CD4-positive, alpha-beta T cell treated with Interleukin-12 subunit alpha and Interleukin-12 subunit beta, for 1 hour (primary cell): Measurements from ENCODE around the gene AFF4.
A peak's percentile ranks its signal among the peaks of the same experiment; 100 is the strongest.
"Not testable (repeated sequence)": the region's sequence is repeated elsewhere in the genome, so short reads cannot be mapped to it uniquely, and the experiment has no call there.

Source experiments
- DNase-seq: peaks from one replicate; pipeline ENCODE4 v3.0.0-alpha.2; 2020

The AFF4 gene

GRCh38 chr5:132884548-132884947 is 78.9 kb downstream of the AFF4 start:
- DNase-seq = no peak

- peak; percentile 49 for DNase-seq
Measured at GRCh38 chr5:132883261-132883834, 80.1 kb downstream of the AFF4 start.

- no peak for DNase-seq
Measured at GRCh38 chr5:132877938-132878337, 85.5 kb downstream of the AFF4 start.

GRCh38 chr5:132877466-132877865 is 86.0 kb downstream of the AFF4 start:
- DNase-seq = no peak

- no peak for DNase-seq
Measured at GRCh38 chr5:132876020-132876759, 87.2 kb downstream of the AFF4 start.

- no peak for DNase-seq
Measured at GRCh38 chr5:132873930-132874271, 89.5 kb downstream of the AFF4 start.

- DNase-seq = no peak
Measured at GRCh38 chr5:132873119-132873929, 90.1 kb downstream of the AFF4 start, which contains the start of gene LEAP2. Gene LEAP2 (plus strand): TSS chr5:132873668. CDS start chr5:132873695, 27 bp downstream.

- no peak for DNase-seq
Measured at GRCh38 chr5:132872788-132873118, 90.7 kb downstream of the AFF4 start.

- no peak for DNase-seq
Measured at GRCh38 chr5:132871459-132872284, 91.8 kb downstream of the AFF4 start.

- DNase-seq = no peak
Measured at GRCh38 chr5:132870801-132871200, 92.6 kb downstream of the AFF4 start.

GRCh38 chr5:132868754-132869153 is 94.7 kb downstream of the AFF4 start:
- no peak for DNase-seq

GRCh38 chr5:132867046-132867451 is 96.4 kb downstream of the AFF4 start:
- peak; percentile 3 for DNase-seq

GRCh38 chr5:132866342-132867045 is 96.9 kb downstream of the AFF4 start, which contains the start of the genes GDF9 and UQCRQ:
Gene GDF9 (minus strand): TSS chr5:132866469. CDS start chr5:132864533, 1,936 bp downstream.
Gene UQCRQ (plus strand): TSS chr5:132866642. CDS start chr5:132866882, 240 bp downstream.
- DNase-seq = peak; percentile 98

GRCh38 chr5:132865668-132866341 is 97.6 kb downstream of the AFF4 start:
- DNase-seq = no peak

GRCh38 chr5:132860742-132861141 is 102.7 kb downstream of the AFF4 start:
- DNase-seq = no peak

- DNase-seq = no peak
Measured at GRCh38 chr5:132859889-132860437, 103.5 kb downstream of the AFF4 start.

- DNase-seq = no peak
Measured at GRCh38 chr5:132856011-132856410, 107.4 kb downstream of the AFF4 start.

GRCh38 chr5:132854992-132855391 is 108.4 kb downstream of the AFF4 start:
- not testable (repeated sequence) for DNase-seq

- no peak for DNase-seq
Measured at GRCh38 chr5:132854301-132854700, 109.1 kb downstream of the AFF4 start.

GRCh38 chr5:132853790-132854189 is 109.6 kb downstream of the AFF4 start:
- no peak for DNase-seq

GRCh38 chr5:132853323-132853722 is 110.1 kb downstream of the AFF4 start:
- no peak for DNase-seq
